Kidney (tissue), 14 donors: ENCODE measurements around the gene SMURF1. TPM values are rescaled to one million over a fixed set of nuclear protein-coding genes. Genes with fewer than 3 reads are reported as not detected.

Experiments
- DNase-seq, 5 donors: peaks; one replicate each; pipeline ENCODE4 v3.0.0-alpha.2; 2013 to 2020
- FAIRE-seq: peaks from 2 replicates; lab custom pipeline; 2012; peaks lifted over from hg19 to GRCh38; lab: Jason Lieb, UNC
- H3K27ac ChIP-seq, 2 donors: one replicate each; pipeline ENCODE4 v1.7.0; 2013; ENCODE audit warnings: low read depth in 2 of 2, low read length in 2 of 2, inconsistent platforms in 1 of 2
- H3K27me3 ChIP-seq: one replicate; pipeline ENCODE4 v1.7.1; 2013; ENCODE audit warnings: low read length, inconsistent platforms; ENCODE audit not compliant: control insufficient read depth, insufficient read depth
- H3K36me3 ChIP-seq, 3 donors: one replicate each; pipeline versions ENCODE4 v1.7.0 to v1.7.1; 2013; ENCODE audit warnings: low read length in 3 of 3, control low read depth in 1 of 3, inconsistent platforms in 1 of 3; ENCODE audit not compliant: insufficient read depth in 3 of 3, control insufficient read depth in 2 of 3
- H3K4me1 ChIP-seq, 3 donors: one replicate each; pipeline versions ENCODE4 v1.7.0 to v1.7.1; 2013; ENCODE audit warnings: low read length in 3 of 3, inconsistent platforms in 1 of 3, low read depth in 1 of 3; ENCODE audit not compliant: control insufficient read depth in 2 of 3, insufficient read depth in 2 of 3
- H3K4me3 ChIP-seq, 3 donors: one replicate each; pipeline versions ENCODE4 v1.7.0 to v1.8.1; 2013; ENCODE audit warnings: low read length in 3 of 3, control low read depth in 1 of 3, inconsistent platforms in 1 of 3
- H3K9ac ChIP-seq, 3 donors: one replicate each; pipeline versions ENCODE4 v1.7.0 to v1.7.1; 2013; ENCODE audit warnings: low read length in 3 of 3, control low read depth in 1 of 3, inconsistent platforms in 1 of 3
- H3K9me3 ChIP-seq, 3 donors: one replicate each; pipeline versions ENCODE4 v1.7.0 to v1.7.1; 2013; ENCODE audit warnings: low read length in 3 of 3, control low read depth in 1 of 3, inconsistent platforms in 1 of 3; ENCODE audit not compliant: control insufficient read depth in 2 of 3, insufficient read depth in 1 of 3
- intact Hi-C: fragments of 100-400 bp; cut with DNase I; formaldehyde crosslinking; loops from one replicate; pipeline ENCODE4 v1.11.1; 2022
- polyA plus RNA-seq: library from polyadenylated mRNA; stranded (reverse); fragments of 350-450 nt; fragmentation: Illumina TruSeq; extraction: RNeasy Lipid Tissue Mini Kit (QIAGEN cat#74804); gene quantifications from one replicate; pipeline ENCODE4 v1.2.3, GENCODE V29; 2014; ENCODE audit warnings: low read depth, low replicate concordance; ENCODE audit not compliant: insufficient read depth
- total RNA-seq: library from RNA; stranded (reverse); fragmentation: NEBNext Ultra II Directional; extraction: Animal tissue kit (Norgen Biotek cat#: 25700); gene quantifications from one replicate; pipeline ENCODE4 v1.2.1, GENCODE V29; 2021
- TF ChIP-seq, protein P1 (sequence below): IDR thresholded peaks from 3 replicates; pipeline ENCODE4 v1.5.1; 2012; ENCODE audit warnings: mild to moderate bottlenecking, moderate library complexity, borderline replicate concordance; ENCODE audit not compliant: insufficient read depth; ENCODE audit errors: extremely low read depth
- donor health status: control.
- donor health status: control.
- donor health status: control.
- donor health status: control.
- donor health status: control.
- donor health status: DM: yes; HTN: yes; CAD: no.
- donor health status: Normal renal cell carcinoma (clear cell type).

SMURF1 gene
- total and polyA plus RNA-seq, 2 donors from 2014 or later: 6.3 to 29.8 TPM

DNA sequence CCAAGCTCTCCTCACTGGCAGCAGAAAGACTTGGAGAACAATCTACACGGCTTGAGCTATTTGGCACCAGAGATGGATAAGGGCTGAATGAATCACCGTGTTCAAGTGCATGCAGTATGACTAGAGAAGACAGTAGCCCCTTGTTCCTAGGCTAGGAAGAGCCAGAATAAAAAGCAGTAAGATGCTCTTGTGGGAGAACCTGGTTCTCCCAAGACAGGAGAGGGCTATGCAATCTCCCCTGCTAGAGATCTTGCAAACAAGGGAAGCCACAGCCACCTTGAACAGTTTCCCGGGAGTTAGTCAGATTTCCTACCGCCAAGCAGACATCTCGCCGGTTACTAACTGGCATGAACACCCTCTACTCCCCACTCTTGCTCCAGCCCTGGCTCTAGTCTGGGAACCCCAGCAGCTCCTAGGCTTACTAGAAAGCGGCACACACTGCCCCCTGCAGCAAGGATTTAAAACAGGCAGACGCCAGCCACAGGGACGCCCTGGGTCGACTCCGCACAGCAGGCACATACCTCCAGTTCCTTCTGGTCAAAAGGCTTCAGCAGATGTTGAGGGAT lies 107.3 kb downstream of the SMURF1 start:
- intact Hi-C loops: no loop called here
- H3K4me1 ChIP-seq: peaks cover 0 to 3% (median 3%) of the 10 kb centered on the region in 3 donors
- H3K27me3 ChIP-seq: no peaks in the 10 kb centered on the region
- H3K9me3 ChIP-seq: no peaks in the 10 kb centered on the region
- no peak overlapping the region for H3K4me3 ChIP-seq
- H3K27ac ChIP-seq: no peak overlapping the region
- no peak overlapping the region for H3K9ac ChIP-seq
- DNase-seq: peak in 1 of 5 donors; percentile 21
- peaks cover 8 to 65% (median 32%) of the 10 kb centered on the region in 3 donors for H3K36me3 ChIP-seq
- TF ChIP-seq, protein P1, sequence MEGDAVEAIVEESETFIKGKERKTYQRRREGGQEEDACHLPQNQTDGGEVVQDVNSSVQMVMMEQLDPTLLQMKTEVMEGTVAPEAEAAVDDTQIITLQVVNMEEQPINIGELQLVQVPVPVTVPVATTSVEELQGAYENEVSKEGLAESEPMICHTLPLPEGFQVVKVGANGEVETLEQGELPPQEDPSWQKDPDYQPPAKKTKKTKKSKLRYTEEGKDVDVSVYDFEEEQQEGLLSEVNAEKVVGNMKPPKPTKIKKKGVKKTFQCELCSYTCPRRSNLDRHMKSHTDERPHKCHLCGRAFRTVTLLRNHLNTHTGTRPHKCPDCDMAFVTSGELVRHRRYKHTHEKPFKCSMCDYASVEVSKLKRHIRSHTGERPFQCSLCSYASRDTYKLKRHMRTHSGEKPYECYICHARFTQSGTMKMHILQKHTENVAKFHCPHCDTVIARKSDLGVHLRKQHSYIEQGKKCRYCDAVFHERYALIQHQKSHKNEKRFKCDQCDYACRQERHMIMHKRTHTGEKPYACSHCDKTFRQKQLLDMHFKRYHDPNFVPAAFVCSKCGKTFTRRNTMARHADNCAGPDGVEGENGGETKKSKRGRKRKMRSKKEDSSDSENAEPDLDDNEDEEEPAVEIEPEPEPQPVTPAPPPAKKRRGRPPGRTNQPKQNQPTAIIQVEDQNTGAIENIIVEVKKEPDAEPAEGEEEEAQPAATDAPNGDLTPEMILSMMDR: no peak
- no peak for FAIRE-seq

DNA sequence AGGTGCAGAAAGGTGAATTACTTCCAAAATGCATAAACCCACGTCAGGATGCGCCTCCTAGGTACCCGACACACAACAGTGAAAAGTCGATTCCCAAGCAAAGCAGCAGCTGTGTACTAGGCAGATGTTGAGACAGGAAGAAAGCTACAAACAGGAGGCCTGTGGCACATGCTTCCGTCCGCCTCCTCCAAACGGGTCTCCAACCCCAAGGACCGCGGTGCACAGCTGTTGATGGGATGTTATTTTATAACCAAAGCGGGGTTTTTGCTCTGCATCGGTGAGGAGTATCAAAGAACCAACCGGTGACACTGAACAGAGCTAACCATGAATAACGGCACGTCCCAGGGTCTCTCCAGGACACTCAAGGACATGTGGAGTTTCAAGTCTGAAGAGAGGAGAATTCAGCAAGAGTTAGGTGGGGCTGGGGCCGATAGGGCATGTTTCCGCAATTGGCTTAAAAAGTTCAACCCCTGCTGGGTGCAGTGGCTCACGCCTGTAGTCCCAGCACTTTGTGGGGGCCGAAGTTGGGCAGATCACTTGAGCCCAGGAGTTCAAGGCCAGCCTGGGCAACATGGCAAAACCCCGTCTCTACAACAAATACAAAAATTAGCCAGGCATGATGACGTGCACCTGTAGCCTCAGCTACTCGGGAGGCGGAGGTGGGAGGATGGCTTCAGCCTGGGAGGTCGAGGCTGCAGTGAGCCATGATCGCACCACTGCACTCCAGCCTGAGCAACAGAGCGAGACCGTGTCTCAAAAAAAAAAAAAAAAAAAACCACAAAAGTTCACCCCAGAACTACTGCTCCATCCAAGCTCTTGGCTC lies 108.0 kb downstream of the SMURF1 start:
- peaks cover 8 to 66% (median 39%) of the 10 kb centered on the region in 3 donors for H3K36me3 ChIP-seq
- H3K4me3 ChIP-seq: no peak overlapping the region
- no peaks in the 10 kb centered on the region for H3K27me3 ChIP-seq
- H3K27ac ChIP-seq: no peak overlapping the region
- no peaks in the 10 kb centered on the region for H3K9me3 ChIP-seq
- peaks cover 0 to 3% (median 3%) of the 10 kb centered on the region in 3 donors for H3K4me1 ChIP-seq
- DNase-seq (no peak), FAIRE-seq (no peak)
- intact Hi-C loops: no loop called here
- no peak overlapping the region for H3K9ac ChIP-seq
- TF ChIP-seq, protein P1: no peak

DNA sequence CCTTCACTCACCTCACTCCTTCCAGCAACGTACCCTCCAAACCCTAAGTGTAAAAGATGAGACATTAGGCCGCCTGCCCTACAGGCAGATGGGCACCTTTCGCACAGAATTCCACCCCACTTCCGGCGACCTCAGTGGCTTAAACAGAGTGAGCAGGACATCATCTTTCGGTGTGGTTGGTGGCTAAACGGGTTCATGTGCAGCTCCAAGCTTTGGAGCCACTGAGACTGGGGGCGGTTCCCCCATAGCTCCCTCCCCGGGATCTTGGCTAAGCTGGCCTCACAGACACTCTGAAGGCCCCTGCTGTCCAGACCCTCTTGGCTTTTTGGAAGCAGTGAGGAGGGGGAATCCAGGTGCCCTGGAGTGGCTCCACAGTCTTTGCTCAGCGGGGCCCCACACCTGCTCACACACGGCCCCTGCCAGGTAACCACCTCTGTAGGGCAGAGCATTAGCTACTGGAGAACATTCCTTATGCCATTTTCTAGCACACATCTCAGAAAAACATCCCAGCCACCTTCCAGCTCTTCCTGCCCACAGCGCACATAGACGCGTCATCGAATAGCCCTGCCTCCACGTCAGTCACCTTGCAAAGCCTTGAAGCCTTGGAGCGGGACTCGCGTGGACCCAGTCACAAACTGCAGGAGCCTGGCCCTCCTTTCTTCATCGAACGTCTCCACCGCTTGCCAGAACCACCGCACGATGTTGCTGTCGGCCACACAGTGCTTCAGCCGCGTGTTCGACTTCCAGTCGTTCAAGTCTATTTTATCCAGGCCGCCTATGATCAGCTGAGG lies 108.8 kb downstream of the SMURF1 start:
- TF ChIP-seq, protein P1: no peak
- Histone ChIP-seq H3K9ac (no peak overlapping the region), H3K4me3 (no peak overlapping the region), H3K27ac (no peak overlapping the region), H3K27me3 (no peaks in the 10 kb centered on the region), H3K4me1 (peaks cover 0 to 3% (median 0%) of the 10 kb centered on the region in 3 donors), H3K36me3 (peaks cover 8 to 68% (median 42%) of the 10 kb centered on the region in 3 donors), H3K9me3 (no peaks in the 10 kb centered on the region)
- intact Hi-C loops: no loop called here
- DNase-seq (no peak), FAIRE-seq (no peak)
